GM18861 (cell line): ENCODE results near the gene FAM149A.

Experiments used
- ATAC-seq: cut with Tn5 transposase; IDR thresholded peaks from one replicate; pipeline ENCODE4 v1.9.1; 2021; ENCODE audit not compliant: unreplicated experiment

FAM149A gene

GRCh38 chr4:186201010-186201409 is 96.5 kb downstream of the FAM149A start:
- no peak for ATAC-seq

- peak; percentile 99 for ATAC-seq
These were observed 97.2 kb downstream of the FAM149A start for GRCh38 chr4:186201535-186202230.

GRCh38 chr4:186202490-186203140 is 98.1 kb downstream of the FAM149A start:
- no peak for ATAC-seq

- no peak for ATAC-seq
These were observed 98.9 kb downstream of the FAM149A start for GRCh38 chr4:186203406-186203805.

- no peak for ATAC-seq
These were observed 99.6 kb downstream of the FAM149A start for GRCh38 chr4:186204103-186204559.

GRCh38 chr4:186204686-186205085 is 100.2 kb downstream of the FAM149A start:
- no peak for ATAC-seq

- ATAC-seq = no peak
These were observed 100.7 kb downstream of the FAM149A start for GRCh38 chr4:186205156-186205555.

GRCh38 chr4:186216465-186217024 is 112.0 kb downstream of the FAM149A start:
- ATAC-seq = no peak

GRCh38 chr4:186217733-186218293 is 113.3 kb downstream of the FAM149A start:
- no peak for ATAC-seq

GRCh38 chr4:186221624-186222023 is 117.1 kb downstream of the FAM149A start:
- no peak for ATAC-seq
